Stimulated activated CD4-positive, alpha-beta T cell treated with anti-CD3 and anti-CD28 coated beads, TNF-alpha, amount 100 ng/mL, for 1 hour (primary cell): ENCODE measurements around the gene ASS1.

ENCODE experiments used
- DNase-seq, 3 donors: peaks; one replicate each; pipeline ENCODE4 v3.0.0-alpha.2; 2020; ENCODE audit warnings: low read depth in 3 of 3, low spot score in 1 of 3

ASS1 gene

DNA sequence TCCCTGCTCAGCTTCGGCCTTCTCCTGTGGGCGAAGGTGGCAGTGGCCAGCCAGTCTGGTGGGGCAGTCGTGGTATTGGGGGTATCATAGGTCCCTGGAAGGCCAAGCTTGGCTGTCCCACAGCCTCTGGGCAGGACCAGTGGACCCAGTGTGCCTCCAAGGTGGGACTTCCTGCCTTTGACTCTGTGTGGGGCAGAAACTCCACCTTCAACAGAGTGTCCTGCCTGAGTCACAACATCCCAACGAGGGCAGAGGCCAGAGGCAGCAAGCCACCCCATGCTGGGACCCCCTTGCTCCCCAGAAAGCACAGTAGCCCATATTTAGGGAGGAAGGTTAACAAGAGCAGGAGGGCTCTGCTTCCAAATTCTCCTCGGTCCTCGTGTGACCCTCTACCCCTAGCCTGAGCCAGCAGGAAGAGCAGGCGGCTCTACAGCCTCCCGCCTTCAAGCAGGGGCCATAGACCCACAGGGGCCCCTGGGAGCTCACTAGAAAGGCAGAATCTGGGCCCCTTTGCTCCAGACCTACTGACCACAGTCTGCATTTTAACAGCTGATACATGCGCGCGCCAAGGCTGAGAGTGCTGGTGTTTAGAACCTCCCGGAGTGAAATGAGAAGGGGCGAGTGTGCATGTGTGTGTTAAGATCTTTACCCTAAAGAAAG lies 83.0 kb downstream of the ASS1 start:
- no peak for DNase-seq

DNA sequence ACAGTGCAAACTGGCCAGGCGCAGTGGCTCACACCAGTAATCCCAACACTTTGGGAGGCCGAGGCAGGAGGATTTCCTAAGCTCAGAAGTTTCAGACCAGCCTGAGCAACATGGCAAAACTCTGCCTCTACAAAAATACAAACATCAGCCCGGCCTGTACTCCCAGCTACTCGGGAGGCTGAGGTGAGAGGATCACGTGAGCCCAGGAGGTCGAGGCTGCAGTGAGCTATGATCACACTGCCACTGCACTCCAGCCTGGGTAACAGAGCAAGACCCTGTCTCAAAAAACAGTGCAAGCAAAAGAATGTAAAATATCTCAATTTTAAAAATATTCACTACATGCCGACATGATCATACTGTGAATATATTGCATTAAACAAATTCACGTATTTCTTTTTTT lies 83.9 kb downstream of the ASS1 start:
- no peak for DNase-seq

DNA sequence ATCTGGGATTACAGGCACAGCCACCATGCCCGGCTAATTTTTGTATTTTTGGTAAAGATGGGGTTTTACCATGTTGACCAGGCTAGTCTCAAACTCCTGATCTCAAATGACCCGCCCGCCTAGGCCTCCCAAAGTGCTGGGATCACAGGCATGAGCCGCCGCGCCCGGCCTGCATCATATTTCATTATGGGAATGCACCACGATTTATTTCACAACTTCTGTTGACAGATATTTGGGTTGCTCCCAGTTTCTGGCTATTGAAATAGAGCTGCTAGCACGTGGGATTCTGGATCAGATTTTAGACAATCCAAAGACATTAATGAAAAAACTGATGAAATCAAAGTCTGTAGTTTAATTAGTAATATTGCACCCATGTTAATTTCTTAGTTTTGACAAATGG lies 86.2 kb downstream of the ASS1 start:
- DNase-seq, result no peak

- DNase-seq, result no peak
Measured at GRCh38 chr9:130531670-130532069, 86.9 kb downstream of the ASS1 start.

DNA sequence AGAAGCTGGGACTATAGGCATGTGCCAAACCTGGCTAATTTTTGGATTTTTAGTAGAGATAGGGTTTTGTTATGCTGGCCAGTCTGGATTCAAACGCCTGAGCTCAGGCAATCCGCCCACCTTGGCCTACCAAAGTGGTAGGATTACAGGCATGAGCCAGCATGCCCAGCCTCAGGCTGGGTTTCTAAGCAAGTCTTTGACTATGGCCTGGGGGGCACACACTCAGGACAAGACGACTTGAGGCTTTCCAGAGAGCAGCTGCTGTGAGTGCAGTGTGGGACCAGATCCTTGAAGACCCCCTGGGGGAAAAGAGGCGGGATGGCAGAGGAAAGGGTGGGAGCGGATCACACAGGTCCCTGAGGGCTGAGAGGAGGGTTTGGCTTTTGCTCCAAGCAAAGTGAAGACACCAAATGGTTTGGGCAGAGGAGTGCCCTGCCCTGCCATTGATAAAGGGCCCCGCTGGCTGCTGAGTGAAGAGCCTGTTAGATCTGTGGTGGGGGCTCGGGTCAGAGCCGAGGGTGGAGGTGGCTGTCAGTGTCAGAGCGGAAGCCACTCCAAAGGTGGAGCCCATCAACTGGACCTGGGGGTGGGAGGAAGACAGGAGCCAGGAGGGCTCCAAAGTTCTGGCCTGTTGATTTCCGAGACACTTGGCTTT lies 87.8 kb downstream of the ASS1 start:
- DNase-seq, result no peak

DNA sequence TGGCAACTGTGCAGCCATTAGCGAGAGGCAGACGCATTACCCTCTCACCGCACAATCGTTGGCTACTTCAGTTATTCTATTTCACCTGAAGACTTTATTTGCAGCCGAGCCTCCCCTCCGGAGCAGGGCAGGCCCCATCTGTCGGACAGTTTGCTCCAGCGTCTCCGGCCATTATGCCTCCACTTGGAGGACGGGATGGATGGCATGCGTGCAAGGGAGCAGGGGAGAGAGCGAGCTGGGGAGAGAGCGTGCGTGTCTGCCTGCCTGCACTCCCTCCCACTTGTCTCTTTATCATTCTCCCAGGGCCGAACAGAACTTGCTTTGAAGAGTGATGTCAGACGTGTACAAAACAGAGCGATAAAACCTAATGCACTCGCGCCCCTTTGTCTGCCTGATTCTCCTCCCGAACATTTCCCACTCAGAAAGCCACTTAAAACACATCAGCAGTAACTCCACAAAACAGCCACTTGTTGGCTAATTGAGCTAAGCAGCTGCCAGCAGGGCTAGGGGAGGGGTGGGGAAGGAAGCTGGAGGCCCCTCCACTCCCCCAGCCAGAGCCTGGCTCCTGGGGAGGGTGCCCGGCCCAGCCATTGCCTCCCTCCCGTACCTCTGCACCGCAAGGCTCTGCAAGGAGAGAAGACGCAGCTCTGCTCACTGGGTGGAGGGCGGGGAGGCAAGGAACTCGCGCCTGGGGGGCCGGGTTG lies 91.2 kb downstream of the ASS1 start:
- no peak for DNase-seq

DNA sequence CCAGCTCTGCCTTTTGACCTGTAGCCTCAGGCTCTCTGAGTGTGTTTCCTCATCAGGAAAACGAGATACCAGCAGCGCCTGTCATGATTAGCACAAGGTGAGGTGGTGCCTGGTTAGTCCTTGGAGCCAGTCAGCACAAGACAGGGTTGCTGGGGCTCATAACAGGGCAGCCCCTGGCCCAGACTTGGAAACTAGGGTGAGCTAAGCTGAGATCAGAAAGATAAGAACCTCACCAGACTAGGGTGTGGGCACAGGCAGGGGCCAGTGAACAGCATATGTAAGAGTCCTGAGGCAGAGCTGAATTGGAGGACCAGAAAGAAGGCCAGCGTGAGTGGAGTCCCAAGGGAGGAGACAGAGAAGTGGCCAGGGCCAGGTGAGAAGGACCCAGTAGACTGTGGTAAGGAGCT lies 91.9 kb downstream of the ASS1 start:
- no peak for DNase-seq

- no peak for DNase-seq
Measured at GRCh38 chr9:130537346-130538050, 92.7 kb downstream of the ASS1 start.

GRCh38 chr9:130539420-130540223 lies 94.9 kb downstream of the ASS1 start:
- no peak for DNase-seq

GRCh38 chr9:130541533-130541932 lies 96.8 kb downstream of the ASS1 start:
- no peak for DNase-seq

DNA sequence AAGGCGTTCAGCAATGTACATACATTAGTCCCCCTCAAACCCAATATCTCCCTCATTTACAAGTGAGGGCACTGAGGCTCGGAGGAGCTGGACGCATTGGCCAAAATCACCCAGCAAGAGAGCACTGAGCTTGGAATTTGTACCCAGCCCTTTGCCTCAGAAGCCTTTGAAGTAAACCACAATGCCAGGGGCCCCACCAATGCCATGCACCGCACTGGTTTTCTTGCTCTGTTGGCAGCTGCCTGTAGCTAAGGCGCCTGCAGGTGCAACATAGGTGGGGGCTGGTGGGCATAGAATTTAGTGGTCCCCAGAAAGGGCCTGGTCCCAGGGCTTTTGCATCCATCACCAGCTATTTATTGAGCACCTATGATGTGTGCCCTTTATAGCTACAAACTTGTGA lies 97.3 kb downstream of the ASS1 start:
- no peak for DNase-seq

GRCh38 chr9:130542457-130543228 lies 97.9 kb downstream of the ASS1 start:
- no peak for DNase-seq

- no peak for DNase-seq
Measured at GRCh38 chr9:130543368-130543767, 98.6 kb downstream of the ASS1 start.

DNA sequence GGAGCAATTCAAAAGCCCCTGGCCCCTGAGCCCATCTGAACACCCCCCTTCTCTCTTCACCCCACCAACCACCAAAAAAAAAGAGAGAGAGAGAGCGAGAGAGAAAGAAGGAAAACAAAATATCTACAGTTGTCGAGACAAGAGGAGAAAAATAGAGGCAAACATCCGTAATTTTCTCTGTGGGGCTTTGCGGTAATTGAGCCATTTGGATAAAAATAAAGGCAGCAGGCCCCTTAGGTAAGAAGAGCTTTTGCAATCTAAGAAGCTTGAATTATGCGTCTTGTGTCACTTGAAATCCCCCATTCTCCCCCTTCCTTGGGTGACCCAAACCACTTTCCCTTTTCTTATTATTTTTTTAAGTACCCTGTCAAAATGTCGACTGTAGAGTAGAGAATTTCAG lies 99.1 kb downstream of the ASS1 start:
- DNase-seq, result no peak

- DNase-seq, result no peak
Measured at GRCh38 chr9:130544364-130544763, 99.6 kb downstream of the ASS1 start.

- no peak for DNase-seq
Measured at GRCh38 chr9:130548103-130548502, 103.3 kb downstream of the ASS1 start.

- no peak for DNase-seq
Measured at GRCh38 chr9:130549093-130549735, 104.5 kb downstream of the ASS1 start.
